PC-3 (cell line): ENCODE results near the gene WNK2. TPM values are rescaled to one million over a fixed set of nuclear protein-coding genes. Genes with fewer than 3 reads are reported as not detected.

Experiments
- ATAC-seq: fragments of 200-7000 bp; cut with Tn5 transposase; 2 replicates; pipeline ENCODE4 v1.9.1; 2020; ENCODE audit warnings: mild to moderate bottlenecking, moderate library complexity
- BruUV-seq: library from RNA; stranded (reverse); fragments of 400-500 nt; replicated peaks from 2 replicates; lab custom pipeline; 2021; lab: Mats Ljungman, UMichigan
- CTCF ChIA-PET: fragments of 300-600 bp; sonication (Branson Sonifier 250); formaldehyde crosslinking; loops from one replicate; lab custom pipeline; 2022; ENCODE audit warnings: antibody characterized with exemption; lab: Charles Lee
- POLR2A ChIA-PET: fragments of 300-600 bp; sonication (Branson Sonifier 250); formaldehyde crosslinking; loops from one replicate; lab custom pipeline; 2022; ENCODE audit warnings: antibody characterized with exemption; ENCODE audit not compliant: unreplicated experiment; lab: Charles Lee
- DNase-seq: peaks from one replicate; pipeline ENCODE4 v3.0.0-alpha.2; 2015
- H2AFZ ChIP-seq: fragments of 300-600 bp; sonication (generic); 2 replicates; pipeline ENCODE4 v1.6.0; 2016; ENCODE audit warnings: antibody characterized with exemption, low read length
- H3F3A ChIP-seq: fragments of 300-600 bp; sonication (generic); one replicate; pipeline ENCODE4 v1.6.0; 2017; ENCODE audit warnings: antibody characterized with exemption, low read length, control low read depth, mild to moderate bottlenecking; ENCODE audit not compliant: unreplicated experiment
- H3K27ac ChIP-seq: fragments of 300-600 bp; sonication (generic); 2 replicates; pipeline ENCODE4 v1.5.1; 2016; ENCODE audit warnings: mild to moderate bottlenecking, low read length
- H3K27me3 ChIP-seq: fragments of 300-600 bp; sonication (generic); 2 replicates; pipeline ENCODE4 v1.6.1; 2016; ENCODE audit warnings: low read length, mixed read lengths
- H3K36me3 ChIP-seq: fragments of 300-600 bp; sonication (generic); 2 replicates; pipeline ENCODE4 v1.6.1; 2016; ENCODE audit warnings: low read depth, mixed run types, low read length, mixed read lengths
- H3K4me1 ChIP-seq: fragments of 300-600 bp; sonication (generic); 2 replicates; pipeline ENCODE4 v1.5.1; 2016; ENCODE audit warnings: low read length; ENCODE audit not compliant: insufficient read depth
- H3K4me2 ChIP-seq: fragments of 300-600 bp; sonication (generic); 2 replicates; pipeline ENCODE4 v1.6.0; 2016; ENCODE audit warnings: low read length
- H3K4me3 ChIP-seq: fragments of 300-600 bp; sonication (generic); 2 replicates; pipeline ENCODE4 v1.5.1; 2016; ENCODE audit warnings: mild to moderate bottlenecking, low read length, mixed read lengths
- H3K79me2 ChIP-seq: fragments of 300-600 bp; sonication (generic); 2 replicates; pipeline ENCODE4 v1.6.1; 2017; ENCODE audit warnings: low read length, mixed read lengths
- H3K9ac ChIP-seq: fragments of 300-600 bp; sonication (generic); 2 replicates; pipeline ENCODE4 v1.6.0; 2016; ENCODE audit warnings: mild to moderate bottlenecking, low read length
- H3K9me2 ChIP-seq: fragments of 300-600 bp; sonication (generic); replicated peaks from 2 replicates; pipeline ENCODE4 v1.6.1; 2016; ENCODE audit warnings: mixed run types, low read length, mixed read lengths
- H3K9me3 ChIP-seq: fragments of 300-600 bp; sonication (generic); 2 replicates; pipeline ENCODE4 v1.6.1; 2016; ENCODE audit warnings: low read length, mixed read lengths
- H4K20me1 ChIP-seq: fragments of 300-600 bp; sonication (generic); 2 replicates; pipeline ENCODE4 v1.6.1; 2016; ENCODE audit warnings: low read length, mixed read lengths
- CTCF ChIP-seq: fragments of 300-600 bp; sonication (generic); conservative IDR thresholded peaks from 2 replicates; pipeline ENCODE4 v1.5.1; 2017; ENCODE audit warnings: antibody characterized with exemption, low read depth, mild to moderate bottlenecking, low read length
- EZH2 ChIP-seq: fragments of 300-600 bp; sonication (generic); IDR thresholded peaks from one replicate; pipeline ENCODE4 v1.6.1; 2017; ENCODE audit warnings: antibody characterized with exemption, mild to moderate bottlenecking, low read length; ENCODE audit not compliant: unreplicated experiment
- EZH2phosphoT487 ChIP-seq: fragments of 300-600 bp; sonication (generic); IDR thresholded peaks from 2 replicates; pipeline ENCODE4 v1.6.1; 2018; ENCODE audit warnings: mild to moderate bottlenecking, antibody characterized with exemption, low read length, borderline replicate concordance
- intact Hi-C: fragments of 100-400 bp; cut with micrococcal nuclease; formaldehyde crosslinking; loops from 2 replicates; pipeline ENCODE4 v1.9.0; 2023
- total RNA-seq: library from RNA; depleted of rRNA; stranded (reverse); fragments of >200 nt; gene quantifications from 2 replicates; pipeline ENCODE4 v1.2.3, GENCODE V29; 2014

Gene WNK2
- total RNA-seq, 1 experiment from 2014 or later, result 11.7 TPM

GRCh38 chr9:93252116-93252780, 68.3 kb downstream of the WNK2 start:
- Histone ChIP-seq H2AFZ (no peak overlapping the region), H3K9ac (no peak overlapping the region), H3K27ac (no peak overlapping the region), H3K36me3 (no peaks in the 10 kb centered on the region), H3K9me3 (no peaks in the 10 kb centered on the region), H3K4me3 (no peak overlapping the region), H3K79me2 (no peaks in the 10 kb centered on the region), H3K4me1 (peaks cover 1% of the 10 kb centered on the region; the same call in 1 of the 2 replicates), H3K4me2 (no peak overlapping the region), H3K27me3 (no peaks in the 10 kb centered on the region), H3F3A (no peaks in the 10 kb centered on the region), H4K20me1 (no peaks in the 10 kb centered on the region), H3K9me2 (no peaks in the 10 kb centered on the region)
- DNase-seq (no peak), ATAC-seq (no peak)
- BruUV-seq, result no TSS peak
- intact Hi-C loops, result no loop called here
- ChIA-PET CTCF (no interaction called here), POLR2A (no interaction called here)
- TF ChIP-seq EZH2, result no peak
- TF ChIP-seq EZH2phosphoT487, result no peak
- TF ChIP-seq CTCF, result no peak

- H4K20me1 ChIP-seq, result no peaks in the 10 kb centered on the region
- intact Hi-C loops, result no loop called here
- no peak overlapping the region for H3K4me2 ChIP-seq
- DNase-seq (no peak), ATAC-seq (no peak)
- no peak overlapping the region for H3K4me3 ChIP-seq
- H3K9me3 ChIP-seq, result no peaks in the 10 kb centered on the region
- TF ChIP-seq EZH2, result no peak
- CTCF ChIA-PET, result no interaction called here
- H3K4me1 ChIP-seq, result peaks cover 8% of the 10 kb centered on the region
- H3K79me2 ChIP-seq, result no peaks in the 10 kb centered on the region
- no peaks in the 10 kb centered on the region for H3K27me3 ChIP-seq
- no peaks in the 10 kb centered on the region for H3F3A ChIP-seq
- no peaks in the 10 kb centered on the region for H3K9me2 ChIP-seq
- no peak overlapping the region for H3K27ac ChIP-seq
- POLR2A ChIA-PET, result no interaction called here
- no peak overlapping the region for H2AFZ ChIP-seq
- BruUV-seq, result no TSS peak
- no peak overlapping the region for H3K9ac ChIP-seq
- H3K36me3 ChIP-seq, result no peaks in the 10 kb centered on the region
Observed at GRCh38 chr9:93252781-93253530, 69.0 kb downstream of the WNK2 start.

- no peaks in the 10 kb centered on the region for H3F3A ChIP-seq
- ATAC-seq (no peak), DNase-seq (no peak)
- no peaks in the 10 kb centered on the region for H3K9me3 ChIP-seq
- TF ChIP-seq CTCF (no peak), EZH2phosphoT487 (no peak), EZH2 (no peak)
- no peaks in the 10 kb centered on the region for H4K20me1 ChIP-seq
- CTCF ChIA-PET, result no interaction called here
- no peaks in the 10 kb centered on the region for H3K36me3 ChIP-seq
- H3K27me3 ChIP-seq, result no peaks in the 10 kb centered on the region
- BruUV-seq, result no TSS peak
- no peak overlapping the region for H3K4me2 ChIP-seq
- POLR2A ChIA-PET, result no interaction called here
- no peak overlapping the region for H3K9ac ChIP-seq
- H3K4me1 ChIP-seq, result peaks cover 10% of the 10 kb centered on the region
- H3K27ac ChIP-seq, result no peak overlapping the region
- H3K9me2 ChIP-seq, result no peaks in the 10 kb centered on the region
- H3K79me2 ChIP-seq, result no peaks in the 10 kb centered on the region
- intact Hi-C loops, result no loop called here
- H3K4me3 ChIP-seq, result no peak overlapping the region
- no peak overlapping the region for H2AFZ ChIP-seq
Observed at GRCh38 chr9:93253633-93254032, 69.7 kb downstream of the WNK2 start.
